HUES48 (cell line): Measurements from ENCODE around the gene METTL22.

Experiments used
- H3K27ac ChIP-seq: one replicate; pipeline ENCODE4 v1.7.0; 2013; ENCODE audit warnings: low read depth, low read length, inconsistent platforms
- H3K27me3 ChIP-seq: 2 replicates; pipeline ENCODE4 v1.6.1; 2013; ENCODE audit warnings: mild to moderate bottlenecking, low read length; ENCODE audit not compliant: control insufficient read depth, insufficient read depth
- H3K36me3 ChIP-seq: 2 replicates; pipeline ENCODE4 v1.6.1; 2013; ENCODE audit warnings: low read length; ENCODE audit not compliant: control insufficient read depth, insufficient read depth
- H3K4me1 ChIP-seq: 2 replicates; pipeline ENCODE4 v1.6.1; 2013; ENCODE audit warnings: mild to moderate bottlenecking, low read length; ENCODE audit not compliant: control insufficient read depth, insufficient read depth
- H3K4me3 ChIP-seq: 2 replicates; pipeline ENCODE4 v1.5.1; 2013; ENCODE audit warnings: mild to moderate bottlenecking, low read depth, low read length
- H3K9ac ChIP-seq: 2 replicates; pipeline ENCODE4 v1.6.1; 2013; ENCODE audit warnings: mild to moderate bottlenecking, low read depth, low read length, moderate library complexity
- H3K9me3 ChIP-seq: 2 replicates; pipeline ENCODE4 v1.6.1; 2013; ENCODE audit warnings: low read length; ENCODE audit not compliant: control insufficient read depth, insufficient read depth

METTL22 gene

GRCh38 chr16:8595783-8596182 is 25.7 kb upstream of the METTL22 start:
- Histone ChIP-seq H3K27ac (no peak overlapping the region), H3K9ac (no peak overlapping the region), H3K36me3 (no peaks in the 10 kb centered on the region), H3K4me1 (no peaks in the 10 kb centered on the region), H3K4me3 (no peak overlapping the region), H3K9me3 (no peaks in the 10 kb centered on the region), H3K27me3 (peaks cover 25% of the 10 kb centered on the region)

GRCh38 chr16:8596581-8596980 is 24.9 kb upstream of the METTL22 start:
- H3K27me3 ChIP-seq = peaks cover 17% of the 10 kb centered on the region
- no peaks in the 10 kb centered on the region for H3K9me3 ChIP-seq
- no peak overlapping the region for H3K4me3 ChIP-seq

DNA sequence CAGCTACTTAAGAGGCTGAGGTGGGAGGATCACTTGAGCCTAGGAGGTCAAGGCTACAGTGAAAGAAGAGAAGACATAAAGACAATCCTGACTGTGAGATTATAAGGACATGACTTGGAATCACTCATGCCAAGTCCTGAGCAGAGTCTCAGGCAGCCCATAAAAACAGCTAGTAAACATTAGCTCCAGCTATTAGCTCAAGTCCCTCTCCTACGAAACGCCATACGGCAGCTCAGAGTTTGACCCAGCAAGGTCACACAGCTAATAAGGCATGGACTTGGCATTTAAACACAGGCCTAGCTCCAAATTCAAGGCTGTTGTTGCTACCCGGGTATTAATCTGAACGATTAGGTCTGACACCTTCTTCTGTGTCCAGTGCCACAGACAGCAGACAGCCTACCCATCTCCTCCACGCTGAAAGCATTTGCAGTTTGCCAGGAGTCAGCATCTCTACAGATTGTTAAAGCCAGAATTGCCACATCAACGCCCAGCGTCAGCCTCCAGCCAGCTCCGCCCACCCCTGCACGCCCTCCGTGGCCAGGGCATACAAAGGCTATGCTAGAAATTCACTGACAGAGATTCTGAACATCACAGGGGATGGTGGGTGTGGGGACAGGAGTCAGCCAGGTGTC is 21.2 kb upstream of the METTL22 start:
- Histone ChIP-seq H3K27me3 (no peaks in the 10 kb centered on the region; the same call in 1 of the 2 replicates), H3K27ac (no peak overlapping the region), H3K36me3 (no peaks in the 10 kb centered on the region), H3K9ac (no peak overlapping the region), H3K4me1 (peaks cover 12% of the 10 kb centered on the region), H3K9me3 (no peaks in the 10 kb centered on the region), H3K4me3 (no peak overlapping the region)

More at GRCh38 chr16:8596581-8596980, 24.9 kb upstream of the METTL22 start:
- Histone ChIP-seq H3K4me1 (no peaks in the 10 kb centered on the region), H3K36me3 (no peaks in the 10 kb centered on the region), H3K27ac (no peak overlapping the region), H3K9ac (no peak overlapping the region)

DNA sequence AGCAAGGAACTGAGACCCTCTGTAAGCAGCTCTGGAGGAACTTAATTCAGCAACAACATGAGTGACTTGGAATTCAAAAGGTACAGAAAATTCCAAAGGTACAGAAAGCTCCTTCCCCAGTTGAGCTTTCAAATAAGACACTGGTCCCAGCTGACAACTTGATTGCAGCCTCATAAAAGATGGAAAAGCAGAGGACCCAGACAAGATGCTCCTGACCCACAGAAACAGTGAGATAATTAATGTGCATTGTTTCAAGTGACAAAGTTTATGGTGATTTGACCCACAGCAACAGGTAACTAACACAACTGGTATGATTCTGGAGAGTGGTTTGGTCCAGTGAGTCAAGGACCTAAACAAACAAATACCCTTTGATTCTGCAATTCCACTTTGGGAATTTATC is 15.9 kb upstream of the METTL22 start:
- H3K27me3 ChIP-seq = no peaks in the 10 kb centered on the region
- no peak overlapping the region for H3K4me3 ChIP-seq

GRCh38 chr16:8607214-8607613 is 14.3 kb upstream of the METTL22 start:
- Histone ChIP-seq H3K9me3 (no peaks in the 10 kb centered on the region), H3K4me3 (no peak overlapping the region), H3K27me3 (no peaks in the 10 kb centered on the region), H3K4me1 (peaks cover 13% of the 10 kb centered on the region), H3K9ac (no peak overlapping the region), H3K27ac (no peak overlapping the region), H3K36me3 (no peaks in the 10 kb centered on the region)

More for the DNA sequence above, 15.9 kb upstream of the METTL22 start:
- Histone ChIP-seq H3K9ac (no peak overlapping the region), H3K4me1 (peaks cover 13% of the 10 kb centered on the region), H3K9me3 (no peaks in the 10 kb centered on the region), H3K36me3 (no peaks in the 10 kb centered on the region), H3K27ac (no peak overlapping the region)

DNA sequence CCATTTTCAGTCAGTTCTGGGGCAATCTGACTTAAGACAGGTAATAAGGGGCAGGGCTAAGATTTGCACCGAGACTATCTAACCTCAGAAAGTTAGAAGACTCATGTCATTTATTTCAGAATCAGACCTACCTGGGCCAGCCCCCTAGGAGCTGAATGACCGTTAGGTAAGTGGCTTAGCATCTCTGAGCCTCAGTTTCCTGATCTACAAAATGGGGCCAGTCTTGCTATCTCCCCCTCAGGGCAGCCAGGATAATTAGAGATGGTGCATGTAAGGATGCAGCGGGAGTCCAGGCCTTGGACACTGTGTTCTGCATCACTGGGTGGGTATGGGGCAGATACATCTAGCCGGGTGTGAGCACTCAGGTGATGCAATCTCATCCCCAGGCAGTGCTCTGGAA is 10.4 kb upstream of the METTL22 start:
- no peaks in the 10 kb centered on the region for H3K27me3 ChIP-seq

GRCh38 chr16:8611886-8612600 is 9.5 kb upstream of the METTL22 start:
- H3K27me3 ChIP-seq = no peaks in the 10 kb centered on the region
- no peak overlapping the region for H3K4me3 ChIP-seq
- H3K4me1 ChIP-seq = no peaks in the 10 kb centered on the region
- H3K9ac ChIP-seq = no peak overlapping the region
- no peaks in the 10 kb centered on the region for H3K36me3 ChIP-seq
- H3K27ac ChIP-seq = no peak overlapping the region
- no peaks in the 10 kb centered on the region for H3K9me3 ChIP-seq

More for the DNA sequence above, 10.4 kb upstream of the METTL22 start:
- Histone ChIP-seq H3K4me1 (no peaks in the 10 kb centered on the region), H3K36me3 (no peaks in the 10 kb centered on the region), H3K4me3 (no peak overlapping the region), H3K9me3 (no peaks in the 10 kb centered on the region), H3K9ac (no peak overlapping the region), H3K27ac (no peak overlapping the region)

GRCh38 chr16:8614435-8615029 is 7.0 kb upstream of the METTL22 start:
- H3K4me1 ChIP-seq = no peaks in the 10 kb centered on the region
- no peak overlapping the region for H3K9ac ChIP-seq
- H3K9me3 ChIP-seq = no peaks in the 10 kb centered on the region
- no peaks in the 10 kb centered on the region for H3K27me3 ChIP-seq
- no peaks in the 10 kb centered on the region for H3K36me3 ChIP-seq
- H3K4me3 ChIP-seq = no peak overlapping the region
- H3K27ac ChIP-seq = no peak overlapping the region

DNA sequence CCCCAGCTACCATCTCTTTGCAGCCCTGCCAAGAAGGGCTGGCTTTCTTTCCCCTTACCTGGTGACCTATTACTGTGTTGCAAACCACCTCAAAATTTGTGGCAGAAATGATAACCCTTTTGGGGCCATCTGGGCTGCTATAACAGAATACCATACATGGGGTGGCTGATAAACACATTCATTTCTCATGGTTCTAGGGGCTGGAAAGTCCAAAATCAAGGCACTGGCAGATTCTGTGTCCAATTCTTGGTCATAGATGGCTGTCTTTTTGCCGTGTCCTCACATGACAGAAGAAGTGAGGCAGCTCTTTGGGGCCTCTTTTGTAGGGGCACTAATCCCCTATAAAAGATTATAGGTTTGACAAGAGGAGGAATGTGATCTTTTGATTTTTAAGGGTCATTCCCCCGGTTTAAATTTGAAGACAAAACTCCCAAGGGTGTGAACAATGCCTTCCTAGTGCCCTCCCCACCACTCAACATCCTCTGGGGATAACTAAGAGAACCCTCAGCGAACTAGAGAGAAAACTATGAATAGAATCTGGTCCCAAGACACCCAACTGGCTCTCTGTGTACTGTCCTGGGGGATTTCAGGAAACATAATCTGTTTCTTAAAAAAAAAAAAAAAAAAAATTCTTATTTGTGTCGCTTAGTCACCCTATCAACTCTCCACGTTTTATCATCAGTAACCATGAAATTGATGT is 1.7 kb upstream of the METTL22 start:
- Histone ChIP-seq H3K4me1 (0 out of 2 replicates have a peak, but pooled peaks cover 5% of the 10 kb centered on the region), H3K9ac (no peak overlapping the region), H3K27me3 (no peaks in the 10 kb centered on the region), H3K4me3 (no peak overlapping the region), H3K27ac (no peak overlapping the region), H3K36me3 (peaks cover 10% of the 10 kb centered on the region), H3K9me3 (no peaks in the 10 kb centered on the region)

GRCh38 chr16:8620535-8620934 is 963 bp upstream of the METTL22 start:
- Histone ChIP-seq H3K4me3 (no peak overlapping the region), H3K36me3 (peaks cover 17% of the 10 kb centered on the region), H3K27me3 (no peaks in the 10 kb centered on the region), H3K27ac (no peak overlapping the region), H3K9me3 (no peaks in the 10 kb centered on the region), H3K9ac (no peak overlapping the region), H3K4me1 (0 out of 2 replicates have a peak, but pooled peaks cover 5% of the 10 kb centered on the region)

GRCh38 chr16:8621222-8621571 is 301 bp upstream of the METTL22 start:
- Histone ChIP-seq H3K9me3 (no peaks in the 10 kb centered on the region), H3K4me3 (peak overlapping the region; percentile 99)

More at GRCh38 chr16:8621222-8621571, 301 bp upstream of the METTL22 start:
- Histone ChIP-seq H3K27me3 (no peaks in the 10 kb centered on the region), H3K36me3 (peaks cover 23% of the 10 kb centered on the region), H3K4me1 (0 out of 2 replicates have a peak, but pooled peaks cover 5% of the 10 kb centered on the region), H3K9ac (peak overlapping the region; percentile 97), H3K27ac (no peak overlapping the region)
